Mammary epithelial cell (primary cell): ENCODE measurements around the gene SSR4.

Experiments used
- EZH2 ChIP-seq: IDR thresholded peaks from 2 replicates; pipeline ENCODE4 v1.6.1; 2012; ENCODE audit warnings: low read length, inconsistent platforms, borderline replicate concordance
- TF ChIP-seq, protein P1 (sequence below), 2 donors: IDR thresholded peaks in 1 of 2; conservative IDR thresholded peaks in 1 of 2; 2 replicates each; pipeline ENCODE4 v1.5.1; 2011 to 2012; ENCODE audit warnings: inconsistent platforms in 2 of 2, low read length in 2 of 2, mild to moderate bottlenecking in 2 of 2, control low read depth in 1 of 2, low read depth in 1 of 2; ENCODE audit not compliant: insufficient read depth in 1 of 2; ENCODE audit errors: extremely low read depth in 1 of 2

DNA sequence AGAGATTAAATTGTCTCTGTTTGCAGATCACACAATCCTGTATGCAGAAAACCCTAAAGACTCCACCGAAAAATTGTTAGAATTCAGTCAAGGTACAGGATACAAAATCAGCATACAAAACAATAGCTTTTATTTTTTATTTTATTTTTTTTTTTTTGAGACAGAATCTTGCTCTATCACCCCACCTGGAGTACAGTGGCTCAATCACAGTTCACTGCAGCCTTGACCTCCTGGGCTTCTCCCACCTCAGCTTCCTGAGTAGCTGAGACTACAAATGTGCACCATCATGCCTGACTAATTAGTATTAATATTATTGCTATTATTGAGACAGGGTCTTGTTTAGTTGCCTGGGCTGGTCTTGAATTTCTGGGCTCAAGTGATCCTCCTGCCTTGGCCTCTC is 39.3 kb upstream of the SSR4 start:
- TF ChIP-seq, protein P1, sequence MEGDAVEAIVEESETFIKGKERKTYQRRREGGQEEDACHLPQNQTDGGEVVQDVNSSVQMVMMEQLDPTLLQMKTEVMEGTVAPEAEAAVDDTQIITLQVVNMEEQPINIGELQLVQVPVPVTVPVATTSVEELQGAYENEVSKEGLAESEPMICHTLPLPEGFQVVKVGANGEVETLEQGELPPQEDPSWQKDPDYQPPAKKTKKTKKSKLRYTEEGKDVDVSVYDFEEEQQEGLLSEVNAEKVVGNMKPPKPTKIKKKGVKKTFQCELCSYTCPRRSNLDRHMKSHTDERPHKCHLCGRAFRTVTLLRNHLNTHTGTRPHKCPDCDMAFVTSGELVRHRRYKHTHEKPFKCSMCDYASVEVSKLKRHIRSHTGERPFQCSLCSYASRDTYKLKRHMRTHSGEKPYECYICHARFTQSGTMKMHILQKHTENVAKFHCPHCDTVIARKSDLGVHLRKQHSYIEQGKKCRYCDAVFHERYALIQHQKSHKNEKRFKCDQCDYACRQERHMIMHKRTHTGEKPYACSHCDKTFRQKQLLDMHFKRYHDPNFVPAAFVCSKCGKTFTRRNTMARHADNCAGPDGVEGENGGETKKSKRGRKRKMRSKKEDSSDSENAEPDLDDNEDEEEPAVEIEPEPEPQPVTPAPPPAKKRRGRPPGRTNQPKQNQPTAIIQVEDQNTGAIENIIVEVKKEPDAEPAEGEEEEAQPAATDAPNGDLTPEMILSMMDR (conservative IDR thresholded peaks at IDR 0.05 in 1 of 2, IDR thresholded peaks at IDR 0.05 in 1 of 2; ENCODE audit: extremely low read depth in 1 of 2, insufficient read depth in 1 of 2, low read depth in 1 of 2, low read length in 2 of 2) = peak in 1 of 2 donors; percentile 11
- TF ChIP-seq EZH2 = no peak
